ENCODE measurements around the gene ACAP2. TPM values are rescaled to one million over a fixed set of nuclear protein-coding genes. Genes with fewer than 3 reads are reported as not detected.
"Not testable (repeated sequence)": the region's sequence is repeated elsewhere in the genome, so short reads cannot be mapped to it uniquely, and the experiment has no call there.

ACAP2 gene
- total RNA-seq, 1 experiment from 2014 or later: 42.3 TPM

DNA sequence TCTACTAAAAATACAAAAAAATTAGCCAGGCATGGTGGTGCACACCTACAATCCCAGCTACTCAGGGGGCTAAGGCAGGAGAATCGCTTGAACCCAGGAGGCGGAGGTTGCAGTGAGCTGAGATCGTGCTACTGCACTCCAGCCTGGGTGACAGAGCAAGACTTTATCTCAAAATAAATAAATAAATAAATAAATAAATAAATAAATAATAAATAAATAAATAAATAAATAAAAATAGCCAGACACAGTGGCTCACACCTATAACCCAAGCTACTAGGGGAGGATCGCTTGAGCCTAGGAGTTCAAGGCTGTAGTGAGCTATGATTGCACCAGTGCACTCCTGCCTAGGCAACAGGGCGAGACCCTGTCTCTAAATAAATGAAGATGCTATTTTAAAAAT, 152.2 kb downstream of the ACAP2 start:
- DNase-seq (ENCODE audit: low read depth): not testable (repeated sequence)

DNA sequence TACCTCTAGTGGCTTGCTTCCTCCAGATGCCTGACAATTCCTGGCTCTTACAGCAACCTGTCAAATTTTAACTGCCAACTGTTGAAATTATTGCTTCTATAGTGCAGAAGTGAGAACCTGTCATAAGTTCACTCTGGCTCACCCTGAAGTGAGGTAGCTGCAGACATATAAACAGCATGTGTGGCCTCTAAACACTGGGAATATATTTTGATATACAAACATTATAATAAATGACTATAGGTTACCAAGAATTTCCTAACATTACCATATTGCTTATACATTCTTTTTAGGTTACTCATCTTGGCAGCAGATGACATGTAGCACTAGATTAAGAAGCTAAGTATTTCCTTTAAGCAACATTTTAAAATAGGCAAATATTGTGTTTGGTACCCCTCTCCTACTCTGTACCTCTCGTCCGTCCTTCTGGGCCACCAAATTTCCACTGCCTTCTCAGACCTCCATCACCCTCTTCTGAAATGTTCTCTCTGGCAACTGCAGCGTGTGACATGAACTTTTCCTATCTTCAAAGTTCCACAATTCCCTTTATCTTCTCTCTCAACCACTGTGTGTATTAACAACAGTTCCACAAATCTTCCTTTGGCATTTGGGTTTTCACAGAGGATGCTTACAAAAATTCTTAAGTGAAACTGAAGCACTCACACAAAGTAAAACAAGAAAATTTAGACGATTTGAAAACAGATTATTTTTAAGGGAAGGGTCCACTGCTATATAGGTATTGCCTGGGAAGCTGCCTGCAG, 156.5 kb downstream of the ACAP2 start:
- no peak for DNase-seq (ENCODE audit: low read depth)

DNA sequence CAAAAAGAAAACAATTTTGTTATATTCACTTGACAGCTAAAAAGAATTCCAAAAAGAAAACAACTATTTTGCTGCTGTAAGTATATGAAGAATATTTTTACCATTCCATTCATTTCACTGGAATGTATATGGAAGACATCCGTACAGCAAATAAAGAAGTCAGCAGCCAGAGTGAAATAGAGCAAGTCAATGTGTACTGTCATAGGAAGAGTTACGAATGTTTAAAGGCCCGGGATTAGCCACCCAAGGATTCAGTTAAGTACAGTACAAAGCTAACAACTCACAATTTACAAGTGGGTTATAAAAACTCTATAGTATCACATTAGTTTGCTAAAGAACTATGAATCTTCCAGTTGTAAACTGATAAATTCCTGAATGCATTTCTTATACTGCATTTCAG, 157.4 kb downstream of the ACAP2 start:
- no peak for DNase-seq (ENCODE audit: low read depth)

DNA sequence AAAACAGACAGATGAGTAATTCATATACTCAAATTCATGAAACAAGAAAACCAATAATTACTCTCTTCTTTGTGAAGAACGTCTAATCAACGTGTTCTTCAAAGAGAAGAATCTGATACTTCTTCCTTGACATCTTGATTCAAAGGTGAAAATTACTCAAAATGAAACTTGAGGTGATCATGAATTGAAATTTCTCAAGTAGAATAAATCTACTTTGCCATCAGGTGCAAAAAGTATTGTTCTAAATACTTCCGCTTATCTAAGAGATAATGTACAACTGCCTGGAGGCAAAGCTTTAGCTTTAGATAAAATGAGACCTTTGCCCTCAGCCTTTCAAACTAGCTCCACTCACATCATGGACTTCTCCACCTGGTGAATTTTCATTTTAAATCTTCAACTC, 158.0 kb downstream of the ACAP2 start:
- DNase-seq (ENCODE audit: low read depth): no peak

DNA sequence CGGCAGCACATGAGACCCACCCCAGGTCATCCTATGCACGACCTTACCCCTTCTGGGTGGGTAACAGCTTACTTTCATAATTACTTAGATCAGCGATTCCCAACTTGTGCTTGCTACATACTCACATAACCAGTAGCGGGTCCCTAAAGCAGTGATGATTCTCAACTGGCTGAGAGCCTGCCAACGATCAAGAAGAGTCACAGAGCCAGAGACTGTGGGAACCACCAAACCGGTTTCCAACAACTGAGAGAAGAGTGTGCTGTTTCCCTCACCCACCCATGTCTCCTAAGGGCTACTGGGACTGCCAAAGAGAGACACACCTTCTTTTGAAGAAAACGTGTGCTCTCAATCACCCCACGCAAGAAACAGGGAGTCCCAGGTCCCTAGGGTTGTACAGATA, 159.9 kb downstream of the ACAP2 start:
- no peak for DNase-seq (ENCODE audit: low read depth)

DNA sequence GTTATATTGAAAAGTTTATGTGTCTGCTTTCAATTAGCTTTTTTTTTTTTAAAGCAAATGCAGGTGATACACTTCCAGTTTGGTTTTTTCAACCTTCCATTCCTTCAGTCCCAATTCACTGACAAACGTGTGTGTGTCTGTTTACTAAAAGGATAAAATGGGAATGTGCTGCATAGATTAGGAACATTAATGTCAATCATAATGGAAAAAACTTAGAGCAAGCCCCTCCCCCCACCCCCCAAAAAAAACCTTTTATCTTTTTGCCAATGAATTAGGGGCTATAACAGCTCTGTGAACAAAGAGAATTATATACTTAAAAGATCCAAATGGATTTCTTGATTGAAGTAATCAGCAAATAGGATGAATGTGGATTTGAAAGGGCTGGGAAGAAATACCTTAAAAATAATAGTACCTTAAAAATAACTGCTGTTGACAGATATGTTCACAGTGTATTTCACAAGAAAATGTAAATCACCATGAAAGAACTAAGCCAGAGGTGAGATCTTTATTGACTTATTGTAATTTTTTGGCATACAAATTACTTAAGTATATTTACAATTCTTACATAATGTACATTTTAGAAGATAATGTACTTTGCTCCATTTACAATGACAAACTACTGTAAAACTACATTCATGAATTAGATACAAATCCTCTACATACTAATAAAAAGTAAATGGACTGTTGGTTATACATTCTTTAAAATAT, 168.4 kb downstream of the ACAP2 start:
- no peak for DNase-seq (ENCODE audit: low read depth)

DNA sequence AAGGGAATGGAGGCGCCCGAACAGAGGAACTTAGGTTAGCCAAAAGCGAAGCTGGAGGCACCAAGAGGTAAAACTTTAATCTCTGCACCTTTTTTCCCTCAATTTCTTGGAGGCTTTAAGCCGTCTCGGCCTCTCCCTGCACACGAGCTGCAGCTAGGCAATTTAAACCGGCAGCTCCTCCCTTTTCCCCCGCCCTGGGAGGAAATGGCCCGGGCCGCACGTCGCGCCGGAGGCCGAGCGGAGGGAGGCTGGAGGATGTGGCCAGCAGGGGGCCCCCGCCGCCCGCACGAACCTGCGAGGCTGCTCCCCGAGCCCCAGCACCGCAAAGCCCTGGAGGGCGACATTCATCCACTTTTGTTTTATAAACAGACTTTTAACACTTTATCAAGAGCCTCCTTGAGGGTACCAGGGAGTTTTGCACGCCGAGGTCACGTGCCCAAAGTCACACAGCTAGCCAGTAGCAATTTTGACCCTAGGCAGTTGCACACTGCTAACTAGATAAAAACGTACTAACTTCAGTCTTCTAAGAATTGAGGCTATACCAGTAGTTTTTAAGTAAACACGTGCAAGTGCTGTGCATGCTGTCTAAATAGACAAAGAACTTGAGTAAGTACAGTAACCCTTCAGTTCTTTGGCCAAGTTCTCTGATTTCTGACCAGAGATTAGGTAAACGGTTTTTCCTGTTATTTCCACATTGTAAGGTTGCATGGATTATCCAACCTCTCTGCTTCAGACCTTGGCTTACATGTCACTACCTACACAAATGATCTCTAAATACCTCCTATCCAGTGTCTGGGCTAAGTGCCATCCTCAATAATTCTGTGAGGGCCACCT, 171.2 kb downstream of the ACAP2 start:
- peak; percentile 83 for DNase-seq (ENCODE audit: low read depth)

DNA sequence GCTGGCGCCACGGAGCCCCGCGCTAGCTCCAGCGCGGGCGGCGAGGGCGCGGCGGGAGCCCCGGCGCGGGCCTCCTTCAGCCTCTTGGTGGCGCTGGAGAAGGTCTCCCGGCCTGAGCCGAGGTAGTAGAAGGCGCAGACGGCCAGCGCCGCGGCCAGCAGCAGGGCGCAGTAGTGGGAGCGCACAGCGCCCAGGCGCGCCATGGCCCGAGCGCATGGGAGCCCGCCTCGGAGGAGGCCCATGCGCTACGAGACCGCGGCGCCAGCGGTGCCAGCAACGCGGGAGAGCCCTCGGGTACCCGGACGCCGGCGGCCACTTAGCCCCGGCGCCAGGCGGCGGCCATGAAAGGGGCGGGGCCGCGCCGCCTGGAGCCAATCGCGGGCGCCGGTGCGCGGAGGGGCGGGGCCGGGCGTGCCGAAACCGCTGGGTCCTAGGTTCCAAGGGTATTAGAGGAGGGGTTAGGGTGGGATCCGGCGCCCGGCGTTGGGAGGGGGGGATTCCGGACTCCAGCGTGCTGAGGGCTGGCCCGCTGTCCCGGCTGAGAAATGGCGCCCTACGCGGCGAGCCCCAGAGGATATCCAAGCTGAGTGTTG, 171.9 kb downstream of the ACAP2 start, which contains the start of gene XXYLT1:
XXYLT1 (minus strand) TSS at position 343 of the 593 bp plus-strand sequence; CDS start at position 242, 101 bp downstream.
- DNase-seq (ENCODE audit: low read depth): peak; percentile 81

DNA sequence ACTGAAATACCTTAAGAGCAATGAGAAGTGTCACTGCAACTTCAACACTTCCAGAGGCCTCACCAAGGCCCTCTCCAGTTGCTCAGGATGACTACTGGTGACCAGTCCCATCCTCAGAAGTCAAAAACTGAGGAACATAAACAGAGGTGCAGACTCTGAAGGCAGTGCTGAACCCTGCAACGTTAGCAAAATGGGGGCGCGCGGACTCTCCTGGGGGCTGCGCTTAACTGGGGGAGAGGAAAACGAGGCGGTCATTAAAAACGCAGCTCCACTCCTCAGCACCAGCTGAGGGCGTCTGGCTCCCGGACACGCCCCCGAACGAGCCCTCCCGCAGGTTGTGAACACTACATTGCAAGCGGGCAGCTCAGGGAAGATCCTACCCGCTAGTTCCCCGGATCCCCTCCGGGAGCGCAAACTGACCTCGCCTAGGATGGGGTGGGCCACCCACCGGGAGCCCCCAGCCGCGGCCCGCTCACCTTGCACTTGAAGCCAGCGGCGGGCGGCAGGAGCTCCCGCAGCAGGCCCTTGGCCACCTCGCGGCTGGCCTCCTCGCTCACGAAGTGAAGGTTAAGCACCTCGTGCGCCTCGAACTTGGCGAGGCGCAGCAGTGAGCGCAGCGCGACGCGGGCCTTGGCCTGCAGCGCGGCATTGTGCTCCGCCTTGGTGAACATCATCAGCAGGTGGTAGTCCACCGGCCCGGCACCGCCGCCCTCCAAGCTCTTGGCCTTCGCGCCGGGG, 172.6 kb downstream of the ACAP2 start:
- DNase-seq (ENCODE audit: low read depth): peak; percentile 32

DNA sequence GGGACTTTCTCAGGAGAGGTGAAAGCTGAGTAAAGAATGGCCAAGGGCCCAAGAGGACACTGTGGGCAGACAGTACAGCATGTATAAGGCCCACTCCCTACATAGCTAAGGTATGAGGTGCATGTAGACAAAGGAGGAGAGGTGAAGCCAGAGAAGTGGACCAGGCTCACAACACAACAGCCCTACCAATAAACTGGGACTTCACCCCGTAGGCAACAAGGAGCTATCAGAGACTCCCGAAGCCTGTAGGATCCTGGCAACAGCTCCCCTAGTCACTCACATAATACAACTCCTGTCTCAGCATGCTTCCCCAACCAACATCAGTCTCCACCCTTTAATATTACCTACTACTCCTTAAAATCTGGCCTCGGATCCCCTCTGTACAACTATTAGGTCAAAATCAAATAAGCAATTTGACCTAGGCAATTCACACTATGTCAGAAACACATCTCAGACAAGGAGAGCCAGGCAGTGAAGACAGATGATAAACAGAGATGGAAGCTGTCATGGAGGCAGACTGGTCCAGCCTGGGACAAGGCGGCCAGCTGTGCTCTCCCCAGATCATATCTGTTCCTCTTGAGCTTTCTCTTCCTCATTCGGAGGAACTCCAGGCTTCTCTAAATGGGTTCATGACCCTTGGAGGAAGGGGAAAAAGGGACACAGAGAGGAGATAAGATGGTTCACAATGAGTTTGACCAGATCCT, 173.3 kb downstream of the ACAP2 start:
- DNase-seq (ENCODE audit: low read depth): no peak

DNA sequence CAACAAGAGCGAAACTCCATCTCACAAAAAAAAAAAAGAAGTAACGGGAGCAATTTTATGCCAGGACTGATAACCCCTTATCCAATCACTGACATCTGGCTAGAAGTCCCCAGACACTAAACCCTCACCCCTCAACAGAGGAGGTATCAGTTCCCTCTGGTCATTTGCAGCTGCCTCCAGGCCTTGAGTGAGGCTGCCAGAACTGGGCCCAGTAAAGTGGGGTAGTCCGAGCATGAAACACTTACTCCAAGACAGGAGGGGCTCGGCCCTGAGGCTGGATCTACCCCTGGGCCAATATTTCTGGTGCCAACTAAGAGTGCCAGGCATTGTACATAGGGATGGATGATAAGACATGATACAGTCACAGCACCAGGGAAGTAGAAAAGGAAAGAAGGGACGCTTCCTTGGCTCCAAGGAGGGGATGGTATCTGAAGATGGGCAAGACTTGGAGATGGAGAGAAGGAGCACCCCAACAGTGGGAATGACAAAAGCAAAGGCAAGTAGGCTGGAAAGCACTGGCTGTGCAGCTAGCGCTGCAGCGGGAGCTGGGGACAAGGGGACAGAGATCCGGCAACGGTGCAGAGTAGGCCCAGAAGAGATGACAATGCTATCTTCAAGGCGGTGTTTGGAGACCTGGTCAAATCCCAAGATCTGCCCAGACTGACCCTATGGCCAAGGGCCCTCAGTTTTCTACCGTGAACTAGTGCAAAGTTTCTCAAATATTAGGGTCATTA, 174.1 kb downstream of the ACAP2 start:
- DNase-seq (ENCODE audit: low read depth): no peak

DNA sequence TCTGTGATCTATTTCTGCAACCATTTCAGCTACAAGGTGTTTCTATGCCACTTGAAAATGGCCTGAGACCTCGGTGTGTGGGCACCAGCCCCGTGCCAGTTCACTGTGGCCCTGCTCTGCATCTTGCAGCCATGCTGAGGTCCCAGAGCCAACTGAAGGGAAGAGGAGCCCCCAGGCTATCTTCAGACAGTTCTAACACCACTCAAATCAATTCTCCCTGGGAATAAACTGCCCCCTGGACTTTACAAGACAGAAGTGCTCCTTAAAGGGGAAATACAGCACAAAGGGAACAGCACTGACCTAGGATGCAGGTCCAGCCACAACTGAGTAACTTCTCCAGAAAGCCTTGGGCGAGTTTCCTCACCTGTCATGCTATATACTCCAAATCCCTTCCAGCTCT, 175.7 kb downstream of the ACAP2 start:
- DNase-seq (ENCODE audit: low read depth): no peak

DNA sequence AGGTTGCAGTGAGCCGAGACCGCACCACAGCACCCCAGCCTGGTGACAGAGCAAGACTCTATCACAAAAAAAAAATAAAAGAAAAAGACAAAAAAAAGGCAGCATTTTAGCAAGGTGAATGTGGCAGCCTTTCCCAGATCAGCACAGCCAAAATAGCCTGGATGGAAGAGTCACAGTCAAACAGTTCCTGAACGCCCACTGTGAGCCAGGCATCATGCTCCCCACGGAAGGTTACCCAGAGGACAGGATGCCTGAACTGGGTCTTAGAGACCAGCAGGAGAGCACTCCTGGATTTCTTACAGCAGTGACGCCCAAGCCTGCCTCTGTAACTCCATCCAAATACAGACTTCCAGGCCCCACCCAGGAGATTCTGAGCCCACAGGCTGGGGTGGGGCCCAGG, 176.4 kb downstream of the ACAP2 start:
- DNase-seq (ENCODE audit: low read depth): no peak

DNA sequence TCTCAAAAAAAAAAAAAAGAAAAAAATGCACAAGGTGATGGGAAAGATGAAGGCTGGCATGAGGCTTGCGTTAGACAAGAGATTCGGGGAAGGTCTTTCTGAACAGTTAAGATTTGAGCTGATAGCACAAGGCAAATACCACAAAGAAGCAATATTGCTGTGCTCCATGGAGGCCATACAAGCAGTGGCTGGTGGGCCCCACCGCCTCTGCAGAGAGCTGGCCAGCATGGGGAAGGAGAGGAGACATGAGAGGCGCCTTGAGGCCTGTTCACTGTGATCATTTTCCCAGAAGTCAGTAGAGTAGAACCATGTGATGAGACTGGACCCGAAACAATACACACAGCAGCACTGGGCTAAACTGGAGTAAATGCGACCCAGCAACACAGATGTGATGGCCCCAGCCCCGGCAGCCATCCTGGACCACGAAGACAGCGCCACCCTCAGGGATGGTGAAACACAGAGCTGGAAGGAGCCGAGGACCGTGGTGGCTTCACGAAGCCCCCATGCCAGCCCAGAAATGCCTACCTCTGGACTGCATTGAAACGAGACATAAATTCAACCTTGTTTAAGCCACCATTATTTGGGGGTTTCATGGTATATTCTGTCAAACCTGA, 177.3 kb downstream of the ACAP2 start:
- no peak for DNase-seq (ENCODE audit: low read depth)

DNA sequence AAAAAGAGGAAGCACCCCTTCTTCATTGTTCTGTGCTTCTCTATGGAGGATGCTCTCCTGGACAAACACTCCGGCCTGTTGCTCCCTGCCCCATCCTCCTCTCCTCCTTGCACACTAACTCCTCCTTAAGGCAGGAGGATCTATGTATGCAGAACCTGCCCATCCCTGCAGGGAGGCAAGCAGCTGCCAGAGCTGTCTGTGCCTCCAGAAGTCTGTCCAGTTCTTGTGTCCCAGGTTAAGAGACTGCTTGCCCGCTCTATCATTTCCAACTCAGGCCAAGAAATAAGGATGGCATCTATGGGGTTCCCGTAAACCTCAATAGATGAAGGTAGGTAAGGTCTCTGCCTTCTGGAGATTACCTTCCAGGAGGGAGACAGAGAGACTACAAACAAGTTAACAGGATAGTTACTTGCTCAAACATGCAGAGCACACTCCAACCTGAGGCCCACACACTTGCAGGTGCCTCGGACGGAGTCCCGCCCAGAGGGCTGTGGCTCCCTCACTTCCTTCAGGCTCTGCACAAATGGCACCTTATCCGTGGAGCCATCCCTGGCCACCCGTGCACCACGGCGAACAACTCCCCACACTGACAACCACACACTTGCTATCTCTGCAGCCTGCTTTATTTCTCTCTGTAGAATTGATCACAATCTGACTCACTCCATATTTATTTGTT, 178.8 kb downstream of the ACAP2 start:
- no peak for DNase-seq (ENCODE audit: low read depth)

DNA sequence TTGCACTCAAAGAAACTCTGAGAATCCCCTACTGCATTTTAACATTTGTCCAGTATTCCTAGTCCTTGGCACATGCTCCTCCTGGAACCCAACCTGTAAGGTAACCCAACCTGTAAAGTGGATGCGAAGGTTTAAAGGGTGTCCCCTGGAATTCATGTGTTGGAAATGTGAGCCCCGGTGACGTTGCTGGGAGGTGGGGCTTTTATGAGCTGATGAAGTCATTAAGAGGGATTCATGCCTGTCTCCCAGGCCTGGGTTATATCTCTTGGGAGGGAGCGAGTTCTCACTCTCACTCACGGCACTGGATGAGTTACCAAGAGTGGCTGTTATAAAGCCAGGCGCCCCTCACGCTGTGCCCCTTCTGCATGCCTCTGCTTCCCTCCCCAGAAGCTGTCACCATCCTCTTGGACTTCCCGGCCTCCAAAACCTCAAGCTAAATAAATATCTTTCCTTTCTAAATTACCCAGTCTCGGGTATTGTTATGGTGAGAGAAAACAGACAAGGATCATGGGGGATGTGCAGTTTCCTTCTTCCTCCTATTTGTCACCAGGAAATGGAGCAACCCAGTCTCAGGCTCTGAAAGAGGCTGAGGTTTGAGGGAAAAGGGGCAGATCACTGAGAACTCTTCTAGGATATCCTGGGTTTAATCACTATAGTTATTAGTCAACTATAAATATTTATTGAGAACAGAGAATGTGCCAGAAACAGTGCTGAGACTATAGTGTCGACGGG, 179.5 kb downstream of the ACAP2 start:
- DNase-seq (ENCODE audit: low read depth): no peak

DNA sequence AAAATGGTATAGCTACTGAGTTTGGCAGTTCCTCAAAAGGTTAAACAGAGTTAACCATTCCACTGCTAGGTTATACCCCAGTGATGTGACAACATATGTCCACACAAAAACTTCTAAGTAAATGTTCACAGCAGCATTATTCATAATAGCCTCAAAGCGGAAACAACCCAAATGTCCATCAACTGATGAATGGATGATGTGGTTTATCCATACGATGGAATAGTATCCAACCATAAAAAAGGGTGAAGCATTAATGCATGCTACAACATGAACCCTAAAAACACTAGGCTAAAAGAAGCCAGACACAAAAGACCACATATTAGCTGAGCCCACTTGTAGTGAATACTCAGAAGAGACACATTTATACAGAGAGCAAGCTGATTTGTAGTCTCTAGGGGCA, 180.9 kb downstream of the ACAP2 start:
- no peak for DNase-seq (ENCODE audit: low read depth)

DNA sequence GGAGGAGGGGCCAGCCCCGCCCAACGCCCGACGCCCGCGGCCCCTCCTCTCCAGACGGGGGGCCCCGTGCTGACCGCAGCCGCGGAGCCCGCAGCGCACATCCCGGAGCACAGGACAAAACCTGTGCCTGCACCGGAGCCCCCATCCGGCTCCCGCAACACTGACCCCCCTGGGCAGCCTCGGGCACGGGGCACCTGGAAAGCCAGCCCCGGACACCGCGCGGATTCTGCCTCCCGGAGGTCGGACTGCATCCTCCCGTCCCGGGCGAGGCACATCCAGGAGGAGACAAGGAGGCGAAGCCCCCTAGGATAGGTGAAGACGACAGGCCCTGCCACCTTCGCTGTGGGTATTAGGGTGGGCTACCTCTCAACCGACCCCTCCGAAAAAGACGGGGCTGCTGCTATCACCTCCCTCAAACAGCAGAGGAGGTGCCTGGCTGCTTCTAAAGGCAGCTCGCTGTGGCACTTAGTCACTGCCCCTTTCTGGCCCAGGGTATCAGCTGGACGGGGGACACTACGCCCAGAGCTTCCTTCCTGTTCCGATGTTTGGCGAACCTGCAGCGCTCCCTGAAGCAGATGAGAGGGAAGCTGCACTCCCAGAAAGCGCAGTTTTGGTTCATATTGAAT, 182.4 kb downstream of the ACAP2 start:
- DNase-seq (ENCODE audit: low read depth): no peak
